RWPE2 (cell line): ENCODE data around the gene DIP2C.

Experiments used
- ATAC-seq: fragments of 200-7000 bp; cut with Tn5 transposase; 3 replicates; pipeline ENCODE4 v1.9.1; 2021; ENCODE audit warnings: low read depth
- DNase-seq: peaks from one replicate; pipeline ENCODE4 v3.0.0-alpha.2; 2020; ENCODE audit warnings: low spot score
- H3K27ac ChIP-seq: fragments of 450-650 bp; 2 replicates; pipeline ENCODE4 v1.5.1; 2017; ENCODE audit warnings: mild to moderate bottlenecking; ENCODE audit not compliant: poor library complexity, severe bottlenecking
- H3K27me3 ChIP-seq: fragments of 250-450 bp; sonication (Bioruptor Pico); 2 replicates; pipeline ENCODE4 v1.5.1; 2021; ENCODE audit warnings: mild to moderate bottlenecking, moderate library complexity; ENCODE audit not compliant: insufficient read depth, poor library complexity, severe bottlenecking
- H3K36me3 ChIP-seq: fragments of 250-450 bp; sonication (Bioruptor Pico); 2 replicates; pipeline ENCODE4 v1.5.1; 2020; ENCODE audit warnings: low read depth, mild to moderate bottlenecking, moderate library complexity
- H3K4me1 ChIP-seq: fragments of 250-450 bp; sonication (Bioruptor Pico); 2 replicates; pipeline ENCODE4 v1.5.1; 2021; ENCODE audit warnings: mild to moderate bottlenecking, moderate library complexity; ENCODE audit not compliant: insufficient read depth, poor library complexity, severe bottlenecking
- H3K4me3 ChIP-seq: fragments of 250-450 bp; sonication (Bioruptor Pico); 2 replicates; pipeline ENCODE4 v1.5.1; 2021; ENCODE audit warnings: mild to moderate bottlenecking, moderate library complexity; ENCODE audit not compliant: severe bottlenecking
- H3K9me3 ChIP-seq: fragments of 250-450 bp; sonication (Bioruptor Pico); 2 replicates; pipeline ENCODE4 v1.5.1; 2021; ENCODE audit warnings: mild to moderate bottlenecking, moderate library complexity; ENCODE audit not compliant: severe bottlenecking
- CTCF ChIP-seq: fragments of 450-650 bp; IDR thresholded peaks from one replicate; pipeline ENCODE4 v1.5.1; 2017; ENCODE audit warnings: mild to moderate bottlenecking, moderate library complexity; ENCODE audit not compliant: poor library complexity, severe bottlenecking

The DIP2C gene

GRCh38 chr10:354901-355617 lies 334.4 kb downstream of the DIP2C start:
- no peak for DNase-seq
- no peaks in the 10 kb centered on the region for H3K36me3 ChIP-seq
- H3K9me3 ChIP-seq = no peaks in the 10 kb centered on the region
- ATAC-seq = no peak
- H3K27ac ChIP-seq = no peak overlapping the region
- H3K4me1 ChIP-seq = no peaks in the 10 kb centered on the region
- H3K27me3 ChIP-seq = no peaks in the 10 kb centered on the region
- TF ChIP-seq CTCF = no peak
- no peak overlapping the region for H3K4me3 ChIP-seq

- ATAC-seq (no peak), DNase-seq (no peak)
- no peak for TF ChIP-seq CTCF
- Histone ChIP-seq H3K9me3 (no peaks in the 10 kb centered on the region), H3K4me3 (no peak overlapping the region), H3K27me3 (no peaks in the 10 kb centered on the region), H3K27ac (no peak overlapping the region), H3K36me3 (no peaks in the 10 kb centered on the region), H3K4me1 (no peaks in the 10 kb centered on the region)
Observed at GRCh38 chr10:352476-353235, 336.8 kb downstream of the DIP2C start.

GRCh38 chr10:351770-352334 lies 337.6 kb downstream of the DIP2C start:
- ATAC-seq (no peak), DNase-seq (no peak)
- no peaks in the 10 kb centered on the region for H3K9me3 ChIP-seq
- H3K27me3 ChIP-seq = no peaks in the 10 kb centered on the region
- no peak overlapping the region for H3K27ac ChIP-seq
- no peaks in the 10 kb centered on the region for H3K36me3 ChIP-seq
- H3K4me3 ChIP-seq = no peak overlapping the region
- TF ChIP-seq CTCF = no peak
- H3K4me1 ChIP-seq = no peaks in the 10 kb centered on the region

GRCh38 chr10:350981-351501 lies 338.4 kb downstream of the DIP2C start:
- DNase-seq (no peak), ATAC-seq (no peak)
- no peak for TF ChIP-seq CTCF
- no peaks in the 10 kb centered on the region for H3K9me3 ChIP-seq
- H3K4me3 ChIP-seq = no peak overlapping the region
- H3K27me3 ChIP-seq = no peaks in the 10 kb centered on the region
- no peaks in the 10 kb centered on the region for H3K4me1 ChIP-seq
- H3K27ac ChIP-seq = no peak overlapping the region
- H3K36me3 ChIP-seq = no peaks in the 10 kb centered on the region
